Breast epithelium (tissue), 3 donors: ENCODE results near the gene PIWIL1.

Experiments
- CTCF ChIP-seq, 3 donors: fragments of 450-650 bp; IDR thresholded peaks; one replicate each; pipeline ENCODE4 v1.5.1; 2016 to 2017; ENCODE audit warnings: antibody characterized with exemption in 3 of 3, mild to moderate bottlenecking in 3 of 3, moderate library complexity in 3 of 3
- POLR2A ChIP-seq: fragments of 450-650 bp; IDR thresholded peaks from one replicate; pipeline ENCODE4 v1.6.1; 2016; ENCODE audit warnings: antibody characterized with exemption, mild to moderate bottlenecking, moderate library complexity
- POLR2AphosphoS5 ChIP-seq, 3 donors: sonication (generic); formaldehyde crosslinking; IDR thresholded peaks; one replicate each; pipeline ENCODE4 v1.6.1; 2017; ENCODE audit warnings: antibody characterized with exemption in 3 of 3

DNA sequence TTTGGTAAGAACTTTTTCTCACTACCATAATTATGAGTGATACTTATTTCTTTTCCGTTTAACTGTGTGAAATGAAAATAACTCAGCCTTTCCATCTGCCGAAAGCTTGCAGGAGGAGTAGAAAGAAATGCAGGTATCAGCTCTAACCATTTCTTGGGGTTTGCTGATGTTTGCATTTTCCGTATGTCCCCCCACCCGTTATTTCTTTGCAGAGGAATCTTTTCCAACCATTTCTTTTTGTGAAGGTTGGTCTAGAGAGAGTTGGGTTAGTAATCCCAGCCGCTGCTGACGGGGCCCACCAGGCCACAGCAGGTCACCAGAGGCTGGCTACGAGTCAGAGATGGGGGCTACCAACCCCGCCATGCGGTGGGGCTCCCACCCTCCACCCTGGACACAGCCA lies 7.0 kb upstream of the PIWIL1 start:
- TF ChIP-seq POLR2AphosphoS5 (IDR thresholded peaks at IDR 0.05) (no peak), POLR2A (no peak), CTCF (IDR thresholded peaks at IDR 0.05) (no peak)
